HUES64 (cell line): ENCODE data around the gene TF.

Source experiments
- H3K27ac ChIP-seq: 2 replicates; pipeline ENCODE4 v1.7.0; 2013; ENCODE audit warnings: low read depth, low read length, inconsistent platforms
- H3K27me3 ChIP-seq: 2 replicates; pipeline ENCODE4 v1.6.1; 2013; ENCODE audit warnings: mild to moderate bottlenecking, low read length; ENCODE audit not compliant: insufficient read depth
- H3K36me3 ChIP-seq: 2 replicates; pipeline ENCODE4 v1.6.1; 2013; ENCODE audit warnings: mild to moderate bottlenecking, low read length; ENCODE audit not compliant: insufficient read depth
- H3K4me1 ChIP-seq: 2 replicates; pipeline ENCODE4 v1.6.1; 2013; ENCODE audit warnings: mild to moderate bottlenecking, low read length, moderate library complexity; ENCODE audit not compliant: insufficient read depth
- H3K4me3 ChIP-seq: 2 replicates; pipeline ENCODE4 v1.5.1; 2013; ENCODE audit warnings: mild to moderate bottlenecking, low read length, moderate library complexity
- H3K9ac ChIP-seq: 2 replicates; pipeline ENCODE4 v1.6.1; 2013; ENCODE audit warnings: mild to moderate bottlenecking, low read depth, low read length
- H3K9me3 ChIP-seq: 2 replicates; pipeline ENCODE4 v1.6.1; 2013; ENCODE audit warnings: low read depth, low read length; ENCODE audit not compliant: insufficient read depth
- WGBS: fragments of 150-250, 120-280 bp; methylation state at CpG from one replicate; pipeline ENCODE4 v1.1.7; 2013; ENCODE audit warnings: missing lambda C conversion rate; 5-methylcytosine and 5-hydroxymethylcytosine counted together

Gene TF

GRCh38 chr3:133838916-133839800, 93.0 kb downstream of the TF start:
- Histone ChIP-seq H3K9ac (no peak overlapping the region), H3K4me1 (no peaks in the 10 kb centered on the region), H3K36me3 (no peaks in the 10 kb centered on the region), H3K27ac (no peak overlapping the region), H3K27me3 (no peaks in the 10 kb centered on the region), H3K4me3 (no peak overlapping the region), H3K9me3 (no peaks in the 10 kb centered on the region)
- 93% methylated on average over 12 of the region's 12 CpGs for WGBS

- H3K4me3 ChIP-seq, result no peak overlapping the region
- H3K27ac ChIP-seq, result no peak overlapping the region
- H3K36me3 ChIP-seq, result no peaks in the 10 kb centered on the region
- no peaks in the 10 kb centered on the region for H3K4me1 ChIP-seq
- no peaks in the 10 kb centered on the region for H3K27me3 ChIP-seq
- H3K9ac ChIP-seq, result no peak overlapping the region
- WGBS, result 91% methylated on average over 9 of the region's 9 CpGs
- H3K9me3 ChIP-seq, result no peaks in the 10 kb centered on the region
Observed at GRCh38 chr3:133840055-133840737, 94.0 kb downstream of the TF start.

GRCh38 chr3:133840767-133841166, 94.6 kb downstream of the TF start:
- no peaks in the 10 kb centered on the region for H3K36me3 ChIP-seq
- H3K9ac ChIP-seq, result no peak overlapping the region
- no peaks in the 10 kb centered on the region for H3K9me3 ChIP-seq
- H3K4me1 ChIP-seq, result no peaks in the 10 kb centered on the region
- H3K27ac ChIP-seq, result no peak overlapping the region
- 94% methylated on average over 6 of the region's 6 CpGs for WGBS
- no peaks in the 10 kb centered on the region for H3K27me3 ChIP-seq
- H3K4me3 ChIP-seq, result no peak overlapping the region

- Histone ChIP-seq H3K27me3 (no peaks in the 10 kb centered on the region), H3K4me1 (no peaks in the 10 kb centered on the region), H3K27ac (no peak overlapping the region), H3K9me3 (no peaks in the 10 kb centered on the region), H3K4me3 (no peak overlapping the region), H3K36me3 (no peaks in the 10 kb centered on the region), H3K9ac (no peak overlapping the region)
- WGBS, result 94% methylated on average over 8 of the region's 8 CpGs
Observed at GRCh38 chr3:133841196-133841595, 95.0 kb downstream of the TF start.

GRCh38 chr3:133842158-133842557, 96.0 kb downstream of the TF start:
- Histone ChIP-seq H3K36me3 (no peaks in the 10 kb centered on the region), H3K9me3 (no peaks in the 10 kb centered on the region), H3K4me3 (no peak overlapping the region), H3K27ac (no peak overlapping the region), H3K4me1 (no peaks in the 10 kb centered on the region), H3K27me3 (no peaks in the 10 kb centered on the region), H3K9ac (no peak overlapping the region)
- 89% methylated on average over 4 of the region's 4 CpGs for WGBS

GRCh38 chr3:133843634-133844033, 97.4 kb downstream of the TF start:
- Histone ChIP-seq H3K4me1 (no peaks in the 10 kb centered on the region), H3K36me3 (no peaks in the 10 kb centered on the region), H3K4me3 (no peak overlapping the region), H3K9ac (no peak overlapping the region), H3K9me3 (no peaks in the 10 kb centered on the region), H3K27ac (no peak overlapping the region), H3K27me3 (no peaks in the 10 kb centered on the region)
- 84% methylated on average over 7 of the region's 7 CpGs for WGBS

GRCh38 chr3:133845127-133845526, 98.9 kb downstream of the TF start:
- Histone ChIP-seq H3K27me3 (no peaks in the 10 kb centered on the region), H3K36me3 (no peaks in the 10 kb centered on the region), H3K4me3 (no peak overlapping the region), H3K4me1 (no peaks in the 10 kb centered on the region), H3K27ac (no peak overlapping the region), H3K9me3 (no peaks in the 10 kb centered on the region), H3K9ac (no peak overlapping the region)
- 94% methylated on average over 4 of the region's 4 CpGs for WGBS
